HepG2 (cell line): Measurements from ENCODE around the gene AHSA1. TPM values are rescaled to one million over a fixed set of nuclear protein-coding genes. Genes with fewer than 3 reads are reported as not detected.

Experiments
- ATAC-seq: fragments of 200-7000 bp; cut with Tn5 transposase; 3 replicates; pipeline ENCODE4 v1.9.1; 2020; ENCODE audit warnings: mild to moderate bottlenecking, moderate library complexity
- BruUV-seq: library from RNA; stranded (reverse); fragments of 400-500 nt; replicated peaks from 2 replicates; lab custom pipeline; 2021; lab: Mats Ljungman, UMichigan
- CTCF ChIA-PET: fragments of 300-600 bp; formaldehyde crosslinking; extraction: SDS; loops from one replicate; lab custom pipeline; 2021; ENCODE audit warnings: low total read pairs, inconsistent platforms, low intra/inter-chr PET ratio; lab: Yijun Ruan, JAX
- POLR2A ChIA-PET: fragments of 350-600 bp; sonication (Branson Sonifier 250); formaldehyde crosslinking; loops from one replicate; lab custom pipeline; 2020; ENCODE audit warnings: antibody characterized with exemption, inconsistent platforms; lab: Yijun Ruan, JAX
- DNase-seq: peaks from one replicate; pipeline ENCODE4 v3.0.0-alpha.2; 2015; ENCODE audit warnings: low spot score
- FAIRE-seq: peaks from 3 replicates; lab custom pipeline; 2011; peaks lifted over from hg19 to GRCh38; lab: Jason Lieb, UNC
- H2AFZ ChIP-seq: one replicate; pipeline ENCODE4 v1.6.1; 2011; ENCODE audit warnings: low read length, inconsistent platforms
- H3K27ac ChIP-seq: fragments of 300-600 bp; 3 replicates; pipeline ENCODE4 v1.8.0; 2011; ENCODE audit warnings: mixed run types, mild to moderate bottlenecking, mixed read lengths, low read length, inconsistent platforms; ENCODE audit not compliant: insufficient read depth; ENCODE audit errors: extremely low read length
- H3K27me3 ChIP-seq, 2 experiments: fragments of 200-600 bp in 1 of 2; 2 replicates in 1 of 2; 3 replicates in 1 of 2; pipeline versions ENCODE4 v1.6.0 to v1.8.0; 2011; ENCODE audit warnings: low read length in 2 of 2, mild to moderate bottlenecking in 2 of 2, moderate library complexity in 2 of 2, inconsistent platforms in 1 of 2; ENCODE audit not compliant: insufficient read depth in 2 of 2, control insufficient read depth in 1 of 2
- H3K36me3 ChIP-seq, 2 experiments: fragments of 200-600 bp in 1 of 2; replicated peaks in 1 of 2; 2 replicates in 1 of 2; 3 replicates in 1 of 2; pipeline versions ENCODE4 v1.5.1 to v1.8.0; 2011; ENCODE audit warnings: low read length in 2 of 2, inconsistent platforms in 1 of 2; ENCODE audit not compliant: insufficient read depth in 2 of 2, control insufficient read depth in 1 of 2
- H3K4me1 ChIP-seq: 2 replicates; pipeline ENCODE4 v1.5.1; 2012; ENCODE audit warnings: low read length, inconsistent platforms; ENCODE audit not compliant: insufficient read depth
- H3K4me2 ChIP-seq: 2 replicates; pipeline ENCODE4 v1.6.0; 2011; ENCODE audit warnings: low read depth, low read length, inconsistent platforms
- H3K4me3 ChIP-seq, 3 experiments: fragments of 200-600 bp in 1 of 3; sonication (generic), shearing (Covaris generic) in 1 of 3; replicated peaks in 1 of 3; 2 replicates each; pipeline ENCODE4 v1.5.1; 2011 to 2016; ENCODE audit warnings: low read length in 3 of 3, inconsistent platforms in 2 of 3, low read depth in 2 of 3, mild to moderate bottlenecking in 2 of 3, control low read depth in 1 of 3, mixed read lengths in 1 of 3; ENCODE audit not compliant: insufficient read depth in 1 of 3
- H3K79me2 ChIP-seq: one replicate; pipeline ENCODE4 v1.6.1; 2011; ENCODE audit warnings: low read length, inconsistent platforms; ENCODE audit not compliant: insufficient read depth
- H3K9ac ChIP-seq: 2 replicates; pipeline ENCODE4 v1.6.0; 2011; ENCODE audit warnings: mild to moderate bottlenecking, low read depth, low read length, inconsistent platforms; ENCODE audit not compliant: insufficient read depth
- H3K9me3 ChIP-seq: 2 replicates; pipeline ENCODE4 v1.5.1; 2012; ENCODE audit warnings: mild to moderate bottlenecking, low read length
- H4K20me1 ChIP-seq: 2 replicates; pipeline ENCODE4 v1.6.0; 2011; ENCODE audit warnings: inconsistent platforms, mild to moderate bottlenecking, low read length, moderate library complexity; ENCODE audit not compliant: insufficient read depth
- GTF2F1 ChIP-seq: fragments of 150-350 bp; IDR thresholded peaks from 2 replicates; pipeline ENCODE4 v1.6.1; 2014; ENCODE audit warnings: low read length
- HMGA1 ChIP-seq: sonication (generic); formaldehyde crosslinking; conservative IDR thresholded peaks from 2 replicates; pipeline ENCODE4 v1.4.0; 2020; ENCODE audit warnings: missing genetic modification reagents
- HOXD1 ChIP-seq: sonication (generic); formaldehyde crosslinking; IDR thresholded peaks from 2 replicates; pipeline ENCODE4 v1.5.0; 2020; ENCODE audit warnings: missing genetic modification reagents
- KLF11 ChIP-seq: IDR thresholded peaks from 2 replicates; pipeline ENCODE4 v1.6.1; 2016; ENCODE audit warnings: missing compliant biosample characterization
- NR2F2 ChIP-seq: IDR thresholded peaks from 2 replicates; pipeline ENCODE4 v1.6.1; 2012; ENCODE audit warnings: low read depth, inconsistent platforms, borderline replicate concordance
- PLRG1 ChIP-seq: fragments of 450-650 bp; conservative IDR thresholded peaks from 2 replicates; pipeline ENCODE4 v1.6.1; 2016
- RELA ChIP-seq: sonication (generic); formaldehyde crosslinking; IDR thresholded peaks from 2 replicates; pipeline ENCODE4 v1.4.0; 2020; ENCODE audit warnings: missing genetic modification reagents
- SNAI1 ChIP-seq: sonication (generic); formaldehyde crosslinking; IDR thresholded peaks from 2 replicates; pipeline ENCODE4 v1.5.0; 2020; ENCODE audit warnings: mild to moderate bottlenecking, missing genetic modification reagents, borderline replicate concordance
- SP2 ChIP-seq: sonication (generic); formaldehyde crosslinking; IDR thresholded peaks from 2 replicates; pipeline ENCODE4 v1.5.1; 2020; ENCODE audit warnings: mild to moderate bottlenecking, missing genetic modification reagents
- SRY ChIP-seq: sonication (generic); formaldehyde crosslinking; IDR thresholded peaks from 2 replicates; pipeline ENCODE4 v1.8.0; 2022; ENCODE audit warnings: mild to moderate bottlenecking, missing genetic modification reagents
- ZFX ChIP-seq: sonication (generic); formaldehyde crosslinking; IDR thresholded peaks from 2 replicates; pipeline ENCODE4 v1.4.0; 2020; ENCODE audit warnings: mild to moderate bottlenecking, low read depth, missing genetic modification reagents, moderate library complexity
- ZNF24 ChIP-seq: fragments of 450-650 bp; IDR thresholded peaks from 2 replicates; pipeline ENCODE4 v1.6.1; 2017; ENCODE audit warnings: antibody characterized with exemption, mild to moderate bottlenecking
- ZNF430 ChIP-seq: sonication (generic); formaldehyde crosslinking; IDR thresholded peaks from 2 replicates; pipeline ENCODE4 v1.9.0; 2021; ENCODE audit warnings: mild to moderate bottlenecking, missing genetic modification reagents
- ZNF468 ChIP-seq: sonication (generic); formaldehyde crosslinking; IDR thresholded peaks from 2 replicates; pipeline ENCODE4 v1.8.0; 2022; ENCODE audit warnings: mild to moderate bottlenecking, moderate library complexity, missing genetic modification reagents
- ZSCAN31 ChIP-seq: sonication (generic); formaldehyde crosslinking; IDR thresholded peaks from 2 replicates; pipeline ENCODE4 v1.5.0; 2020; ENCODE audit warnings: low read depth, mild to moderate bottlenecking, missing genetic modification reagents
- WGBS: methylation state at CpG from one replicate; pipeline ENCODE4 v1.1.6; 2017; ENCODE audit warnings: low lambda C conversion rate; 5-methylcytosine and 5-hydroxymethylcytosine counted together
- in situ Hi-C: cut with HindIII; loops from 2 replicates; pipeline ENCODE4 v1.10.0; 2017; ENCODE audit warnings: low pct_unique_long_range_greater_than_20kb; ENCODE audit not compliant: extremely low pct_ligation_motif_present
- intact Hi-C: fragments of 100-400 bp; cut with micrococcal nuclease; formaldehyde crosslinking; loops from one replicate; pipeline ENCODE4 v1.10.0; 2022; ENCODE audit not compliant: unreplicated experiment
- polyA plus RNA-seq, 8 experiments: library from polyadenylated mRNA; depleted of rRNA in 3 of 8; stranded (reverse) in 7 of 8; unstranded in 1 of 8; fragments of >200 nt; fragmentation: Illumina TruSeq in 4 of 8; extraction: Trizol in 4 of 8; gene quantifications; 2 replicates each; pipeline versions ENCODE4 v1.2.1 to v1.2.3, GENCODE V29; 2011 to 2016; ENCODE audit warnings: low read depth in 4 of 8, missing spikeins in 1 of 8, mixed read lengths in 1 of 8; ENCODE audit not compliant: insufficient read depth in 1 of 8
- total RNA-seq, 5 experiments: library from RNA; depleted of rRNA; stranded (reverse); fragments of >200 nt; fragmentation: Illumina TruSeq; extraction: Trizol; gene quantifications; 2 replicates each; pipeline ENCODE4 v1.2.3, GENCODE V29; 2016; ENCODE audit warnings: low read depth in 1 of 5
- TF ChIP-seq, protein P1 (sequence below), 2 experiments: sonication (generic) in 1 of 2; formaldehyde crosslinking in 1 of 2; IDR thresholded peaks; 2 replicates each; pipeline versions ENCODE4 v1.4.0 to v1.6.1; 2016 to 2020; ENCODE audit warnings: borderline replicate concordance in 1 of 2, low read depth in 1 of 2, mild to moderate bottlenecking in 1 of 2, missing genetic modification reagents in 1 of 2
- TF ChIP-seq, protein P2 (sequence below): sonication (generic); formaldehyde crosslinking; IDR thresholded peaks from 2 replicates; pipeline ENCODE4 v1.5.1; 2020; ENCODE audit warnings: missing genetic modification reagents, mild to moderate bottlenecking, borderline replicate concordance

The AHSA1 gene
- total and polyA plus RNA-seq, 2 of the 13 experiments (the other 11 are each of a cell fraction or from before 2014, with no cell fraction given), result 113 to 241 TPM

GRCh38 chr14:77416836-77417235 is 41.1 kb upstream of the AHSA1 start:
- TSS peak; percentile 45 for BruUV-seq
- ChIA-PET POLR2A (no interaction called here), CTCF (no interaction called here)
- H2AFZ ChIP-seq, result no peak overlapping the region
- in situ Hi-C loops, result loop anchor here (10.0 kb wide), 1 partner anchor 112 kb away; no protein-coding TSS in a partner anchor
- intact Hi-C loops, result no loop called here
- H3K79me2 ChIP-seq, result no peaks in the 10 kb centered on the region
- H3K4me2 ChIP-seq, result no peak overlapping the region
- TF ChIP-seq SRY, result no peak
- TF ChIP-seq ZNF430 (CRISPR knock-in tag), result no peak
- no peak for TF ChIP-seq HMGA1 (CRISPR knock-in tag)
- TF ChIP-seq ZFX, result no peak
- no peak for TF ChIP-seq NR2F2
- TF ChIP-seq, protein P1, sequence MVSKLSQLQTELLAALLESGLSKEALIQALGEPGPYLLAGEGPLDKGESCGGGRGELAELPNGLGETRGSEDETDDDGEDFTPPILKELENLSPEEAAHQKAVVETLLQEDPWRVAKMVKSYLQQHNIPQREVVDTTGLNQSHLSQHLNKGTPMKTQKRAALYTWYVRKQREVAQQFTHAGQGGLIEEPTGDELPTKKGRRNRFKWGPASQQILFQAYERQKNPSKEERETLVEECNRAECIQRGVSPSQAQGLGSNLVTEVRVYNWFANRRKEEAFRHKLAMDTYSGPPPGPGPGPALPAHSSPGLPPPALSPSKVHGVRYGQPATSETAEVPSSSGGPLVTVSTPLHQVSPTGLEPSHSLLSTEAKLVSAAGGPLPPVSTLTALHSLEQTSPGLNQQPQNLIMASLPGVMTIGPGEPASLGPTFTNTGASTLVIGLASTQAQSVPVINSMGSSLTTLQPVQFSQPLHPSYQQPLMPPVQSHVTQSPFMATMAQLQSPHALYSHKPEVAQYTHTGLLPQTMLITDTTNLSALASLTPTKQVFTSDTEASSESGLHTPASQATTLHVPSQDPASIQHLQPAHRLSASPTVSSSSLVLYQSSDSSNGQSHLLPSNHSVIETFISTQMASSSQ (IDR thresholded peaks at IDR 0.05; ENCODE audit: low read depth), result no peak
- TF ChIP-seq, protein P1 (CRISPR knock-in tag; IDR thresholded peaks at IDR 0.05; ENCODE audit: borderline replicate concordance), result no peak
- no peak for TF ChIP-seq ZSCAN31
- TF ChIP-seq, protein P2, sequence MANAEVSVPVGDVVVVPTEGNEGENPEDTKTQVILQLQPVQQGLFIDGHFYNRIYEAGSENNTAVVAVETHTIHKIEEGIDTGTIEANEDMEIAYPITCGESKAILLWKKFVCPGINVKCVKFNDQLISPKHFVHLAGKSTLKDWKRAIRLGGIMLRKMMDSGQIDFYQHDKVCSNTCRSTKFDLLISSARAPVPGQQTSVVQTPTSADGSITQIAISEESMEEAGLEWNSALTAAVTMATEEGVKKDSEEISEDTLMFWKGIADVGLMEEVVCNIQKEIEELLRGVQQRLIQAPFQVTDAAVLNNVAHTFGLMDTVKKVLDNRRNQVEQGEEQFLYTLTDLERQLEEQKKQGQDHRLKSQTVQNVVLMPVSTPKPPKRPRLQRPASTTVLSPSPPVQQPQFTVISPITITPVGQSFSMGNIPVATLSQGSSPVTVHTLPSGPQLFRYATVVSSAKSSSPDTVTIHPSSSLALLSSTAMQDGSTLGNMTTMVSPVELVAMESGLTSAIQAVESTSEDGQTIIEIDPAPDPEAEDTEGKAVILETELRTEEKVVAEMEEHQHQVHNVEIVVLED (CRISPR knock-in tag), result no peak
- no peak for TF ChIP-seq SP2 (CRISPR knock-in tag)
- no peak for TF ChIP-seq PLRG1
- no peak for TF ChIP-seq HOXD1 (CRISPR knock-in tag)
- no peak for TF ChIP-seq ZNF24
- TF ChIP-seq ZNF468 (CRISPR knock-in tag), result no peak
- no peak for TF ChIP-seq GTF2F1
- no peak for TF ChIP-seq RELA (CRISPR knock-in tag)
- no peak for TF ChIP-seq SNAI1 (CRISPR knock-in tag)
- TF ChIP-seq KLF11 (CRISPR knock-in tag), result no peak
- FAIRE-seq, result no peak
- no peak overlapping the region for H3K4me3 ChIP-seq
- 91% methylated on average over 4 of the region's 8 CpGs for WGBS
- no peaks in the 10 kb centered on the region for H3K36me3 ChIP-seq
- no peak for ATAC-seq
- no peaks in the 10 kb centered on the region for H3K4me1 ChIP-seq
- no peak overlapping the region for H3K9ac ChIP-seq
- peaks cover 14% of the 10 kb centered on the region for H3K9me3 ChIP-seq
- no peaks in the 10 kb centered on the region for H3K27me3 ChIP-seq
- H4K20me1 ChIP-seq, result no peaks in the 10 kb centered on the region
- DNase-seq, result no peak
- no peak overlapping the region for H3K27ac ChIP-seq
